Uterus (tissue), 2 donors: Measurements from ENCODE around the gene SPTBN5.

Source experiments
- CTCF ChIP-seq, 4 experiments: fragments of 200-600 bp in 2 of 4; fragments of 450-650 bp in 2 of 4; sonication (generic) in 2 of 4; IDR thresholded peaks; one replicate each; pipeline ENCODE4 v1.5.1; 2016 to 2019; ENCODE audit warnings: antibody characterized with exemption in 4 of 4, mild to moderate bottlenecking in 2 of 4, moderate library complexity in 1 of 4
- POLR2A ChIP-seq, 2 donors: fragments of 450-650 bp; IDR thresholded peaks; one replicate each; pipeline ENCODE4 v1.6.1; 2016; ENCODE audit warnings: antibody characterized with exemption in 2 of 2, mild to moderate bottlenecking in 1 of 2, moderate library complexity in 1 of 2

- TF ChIP-seq CTCF (IDR thresholded peaks at IDR 0.05) (no peak), POLR2A (IDR thresholded peaks at IDR 0.05) (no peak)
These were observed 6.9 kb upstream of the SPTBN5 start for GRCh38 chr15:41900526-41901380.
